ENCODE data around the gene YJU2. TPM values are rescaled to one million over a fixed set of nuclear protein-coding genes. Genes with fewer than 3 reads are reported as not detected.

Gene YJU2
- total RNA-seq, 1 donor from 2014 or later = 22.1 TPM

- H3K36me3 Mint-ChIP-seq = no peaks in the 10 kb centered on the region
- no peak overlapping the region for H3K27ac Mint-ChIP-seq
- no peak overlapping the region for H3K4me3 Mint-ChIP-seq
- no peak for DNase-seq (ENCODE audit: low spot score in 2 of 2, unreplicated experiment in 2 of 2)
- TF ChIP-seq CTCF (IDR thresholded peaks at IDR 0.05; ENCODE audit: unreplicated experiment) = no peak
- H3K4me1 Mint-ChIP-seq = no peaks in the 10 kb centered on the region
- H3K9me3 Mint-ChIP-seq = no peaks in the 10 kb centered on the region
- H3K27me3 Mint-ChIP-seq (ENCODE audit: low read depth) = peaks cover 1% of the 10 kb centered on the region
Observed at GRCh38 chr19:4291184-4291732, 44.4 kb downstream of the YJU2 start.

GRCh38 chr19:4292515-4292914 lies 45.6 kb downstream of the YJU2 start:
- DNase-seq (ENCODE audit: low spot score in 2 of 2, unreplicated experiment in 2 of 2) = no peak
- no peak for TF ChIP-seq CTCF (IDR thresholded peaks at IDR 0.05; ENCODE audit: unreplicated experiment)
- Mint-ChIP-seq H3K4me3 (no peak overlapping the region), H3K4me1 (no peaks in the 10 kb centered on the region), H3K27me3 (ENCODE audit: low read depth) (no peaks in the 10 kb centered on the region), H3K27ac (no peak overlapping the region), H3K36me3 (no peaks in the 10 kb centered on the region), H3K9me3 (no peaks in the 10 kb centered on the region)

- no peak for TF ChIP-seq CTCF (IDR thresholded peaks at IDR 0.05; ENCODE audit: unreplicated experiment)
- no peaks in the 10 kb centered on the region for H3K9me3 Mint-ChIP-seq
- H3K4me1 Mint-ChIP-seq = no peaks in the 10 kb centered on the region
- no peak overlapping the region for H3K27ac Mint-ChIP-seq
- no peaks in the 10 kb centered on the region for H3K36me3 Mint-ChIP-seq
- H3K4me3 Mint-ChIP-seq = no peak overlapping the region
- no peaks in the 10 kb centered on the region for H3K27me3 Mint-ChIP-seq (ENCODE audit: low read depth)
- DNase-seq (ENCODE audit: low spot score in 2 of 2, unreplicated experiment in 2 of 2) = no peak
Observed at GRCh38 chr19:4294389-4294788, 47.5 kb downstream of the YJU2 start.

- DNase-seq (ENCODE audit: low spot score in 2 of 2, unreplicated experiment in 2 of 2) = no peak
Observed at GRCh38 chr19:4295972-4296771, 49.3 kb downstream of the YJU2 start.

More at GRCh38 chr19:4295972-4296771, 49.3 kb downstream of the YJU2 start:
- Mint-ChIP-seq H3K27ac (no peak overlapping the region), H3K4me3 (no peak overlapping the region), H3K36me3 (no peaks in the 10 kb centered on the region), H3K27me3 (ENCODE audit: low read depth) (no peaks in the 10 kb centered on the region), H3K4me1 (no peaks in the 10 kb centered on the region), H3K9me3 (no peaks in the 10 kb centered on the region)
- TF ChIP-seq CTCF (IDR thresholded peaks at IDR 0.05; ENCODE audit: unreplicated experiment) = no peak
